PC-9 (cell line): ENCODE data around the gene EYA3. TPM values are rescaled to one million over a fixed set of nuclear protein-coding genes. Genes with fewer than 3 reads are reported as not detected.

Source experiments
- BruUV-seq: library from RNA; stranded (reverse); fragments of 400-500 nt; replicated peaks from 2 replicates; lab custom pipeline; 2021; lab: Mats Ljungman, UMichigan
- CTCF ChIA-PET: fragments of 300-600 bp; sonication (Branson Sonifier 250); formaldehyde crosslinking; loops from one replicate; lab custom pipeline; 2022; ENCODE audit warnings: antibody characterized with exemption; lab: Charles Lee
- POLR2A ChIA-PET: fragments of 300-600 bp; sonication (Branson Sonifier 250); formaldehyde crosslinking; loops from one replicate; lab custom pipeline; 2022; ENCODE audit warnings: antibody characterized with exemption; ENCODE audit not compliant: unreplicated experiment; lab: Charles Lee
- DNase-seq, 2 experiments: peaks; one replicate each; pipeline versions ENCODE4 v3.0.0 to v3.0.0-alpha.2; 2015 to 2022; ENCODE audit warnings: mixed read lengths in 1 of 2
- H2AFZ ChIP-seq: fragments of 200-600 bp; sonication (generic); 2 replicates; pipeline ENCODE4 v1.8.1; 2017; ENCODE audit warnings: antibody characterized with exemption
- H3F3A ChIP-seq: fragments of 200-600 bp; sonication (generic); 2 replicates; pipeline ENCODE4 v1.8.1; 2017; ENCODE audit warnings: antibody characterized with exemption, mild to moderate bottlenecking, low read depth; ENCODE audit not compliant: insufficient read depth
- H3K27ac ChIP-seq: fragments of 200-600 bp; sonication (generic); 2 replicates; pipeline ENCODE4 v1.6.1; 2016; ENCODE audit warnings: mixed run types
- H3K27me3 ChIP-seq: fragments of 200-600 bp; sonication (generic); 2 replicates; pipeline ENCODE4 v1.6.1; 2016; ENCODE audit warnings: low read depth, mixed run types; ENCODE audit not compliant: insufficient read depth
- H3K36me3 ChIP-seq: fragments of 200-600 bp; sonication (generic); 2 replicates; pipeline ENCODE4 v1.6.1; 2016; ENCODE audit warnings: low read depth, mixed run types
- H3K4me1 ChIP-seq: fragments of 200-600 bp; sonication (generic); replicated peaks from 2 replicates; pipeline ENCODE4 v1.6.1; 2016; ENCODE audit warnings: mixed run types; ENCODE audit not compliant: insufficient read depth
- H3K4me2 ChIP-seq: fragments of 200-600 bp; sonication (generic); 2 replicates; pipeline ENCODE4 v1.6.1; 2017; ENCODE audit warnings: mixed run types
- H3K4me3 ChIP-seq: fragments of 200-600 bp; sonication (generic); 2 replicates; pipeline ENCODE4 v1.6.1; 2016; ENCODE audit warnings: mixed run types
- H3K79me2 ChIP-seq: fragments of 200-600 bp; sonication (generic); 2 replicates; pipeline ENCODE4 v1.6.1; 2017; ENCODE audit warnings: low read depth, mixed run types
- H3K9me2 ChIP-seq: fragments of 200-600 bp; sonication (generic); 2 replicates; pipeline ENCODE4 v1.8.1; 2017; ENCODE audit warnings: mild to moderate bottlenecking; ENCODE audit not compliant: insufficient read depth
- H3K9me3 ChIP-seq: fragments of 200-600 bp; sonication (generic); 2 replicates; pipeline ENCODE4 v1.8.1; 2016; ENCODE audit warnings: low read depth; ENCODE audit not compliant: insufficient read depth
- H4K20me1 ChIP-seq: fragments of 200-600 bp; sonication (generic); 2 replicates; pipeline ENCODE4 v1.8.1; 2017; ENCODE audit not compliant: insufficient read depth
- CTCF ChIP-seq: fragments of 200-600 bp; sonication (generic); conservative IDR thresholded peaks from 2 replicates; pipeline ENCODE4 v1.6.1; 2017; ENCODE audit warnings: mixed run types, antibody characterized with exemption, mild to moderate bottlenecking, moderate library complexity
- EZH2 ChIP-seq: fragments of 200-600 bp; sonication (generic); IDR thresholded peaks from 2 replicates; pipeline ENCODE4 v1.8.0; 2017; ENCODE audit warnings: antibody characterized with exemption, low read depth
- intact Hi-C: fragments of 100-400 bp; cut with micrococcal nuclease; formaldehyde crosslinking; loops from one replicate; pipeline ENCODE4 v1.10.0; 2022; ENCODE audit not compliant: unreplicated experiment
- total RNA-seq: library from RNA; stranded (reverse); gene quantifications from 2 replicates; pipeline ENCODE4 v1.2.3, GENCODE V29; 2021

EYA3 gene
- total RNA-seq, 1 experiment from 2014 or later, result 19.0 TPM

- intact Hi-C loops, result no loop called here
- no peaks in the 10 kb centered on the region for H3K9me3 ChIP-seq
- H4K20me1 ChIP-seq, result no peaks in the 10 kb centered on the region
- TF ChIP-seq EZH2 (no peak), CTCF (no peak)
- H3K4me2 ChIP-seq, result no peak overlapping the region
- H3K79me2 ChIP-seq, result no peaks in the 10 kb centered on the region
- H3K4me3 ChIP-seq, result no peak overlapping the region
- 0 out of 2 replicates have a peak, but pooled peaks cover 6% of the 10 kb centered on the region for H3K36me3 ChIP-seq
- no peaks in the 10 kb centered on the region for H3K9me2 ChIP-seq
- H2AFZ ChIP-seq, result no peak overlapping the region
- H3K4me1 ChIP-seq, result no peaks in the 10 kb centered on the region
- H3F3A ChIP-seq, result no peaks in the 10 kb centered on the region
- no peaks in the 10 kb centered on the region for H3K27me3 ChIP-seq
- no peak overlapping the region for H3K27ac ChIP-seq
- POLR2A ChIA-PET, result interaction anchor here (0.6 kb wide), 1 partner anchor 44 kb away, joined by 3 read pairs; no protein-coding TSS in a partner anchor
- BruUV-seq, result no TSS peak
- DNase-seq, result no peak
- CTCF ChIA-PET, result no interaction called here
Measured at GRCh38 chr1:28044399-28044798, 44.0 kb downstream of the EYA3 start.

GRCh38 chr1:28039341-28039740, 49.1 kb downstream of the EYA3 start:
- peaks cover 6% of the 10 kb centered on the region; the same call in 1 of the 2 replicates for H3F3A ChIP-seq
- TF ChIP-seq EZH2 (no peak), CTCF (no peak)
- H3K9me2 ChIP-seq, result no peaks in the 10 kb centered on the region
- intact Hi-C loops, result no loop called here
- H3K27me3 ChIP-seq, result no peaks in the 10 kb centered on the region
- H3K79me2 ChIP-seq, result no peaks in the 10 kb centered on the region
- no peaks in the 10 kb centered on the region for H4K20me1 ChIP-seq
- no peak overlapping the region for H3K27ac ChIP-seq
- H3K36me3 ChIP-seq, result no peaks in the 10 kb centered on the region
- H3K9me3 ChIP-seq, result no peaks in the 10 kb centered on the region
- CTCF ChIA-PET, result interaction anchor here (0.6 kb wide), 1 partner anchor 66 kb away, joined by 3 read pairs; no protein-coding TSS in a partner anchor
- no peak overlapping the region for H3K4me2 ChIP-seq
- no peak overlapping the region for H3K4me3 ChIP-seq
- POLR2A ChIA-PET, result interaction anchor here (0.6 kb wide), 1 partner anchor 698 kb away, joined by 12 read pairs; the partner anchor contains the start of gene YTHDF2
- no peak for DNase-seq
- H3K4me1 ChIP-seq, result no peaks in the 10 kb centered on the region
- H2AFZ ChIP-seq, result no peak overlapping the region
- BruUV-seq, result no TSS peak

- intact Hi-C loops, result no loop called here
- CTCF ChIA-PET, result interaction anchor here (0.6 kb wide), 1 partner anchor 112 kb away, joined by 3 read pairs; no protein-coding TSS in a partner anchor
- Histone ChIP-seq H3K27ac (no peak overlapping the region), H3K27me3 (no peaks in the 10 kb centered on the region), H3K4me2 (no peak overlapping the region), H4K20me1 (no peaks in the 10 kb centered on the region), H3K9me3 (no peaks in the 10 kb centered on the region), H3F3A (peaks cover 6% of the 10 kb centered on the region; the same call in 1 of the 2 replicates), H3K4me3 (no peak overlapping the region), H3K4me1 (no peaks in the 10 kb centered on the region), H2AFZ (no peak overlapping the region), H3K79me2 (no peaks in the 10 kb centered on the region), H3K36me3 (no peaks in the 10 kb centered on the region), H3K9me2 (no peaks in the 10 kb centered on the region)
- no TSS peak for BruUV-seq
- POLR2A ChIA-PET, result no interaction called here
- DNase-seq, result peak; percentile 50 to 70
- TF ChIP-seq CTCF (no peak), EZH2 (no peak)
Measured at GRCh38 chr1:28037946-28038345, 50.5 kb downstream of the EYA3 start.
